T-helper 1 cell treated with Interleukin-12 subunit alpha and Interleukin-12 subunit beta and Interleukin-4 antibody, amounts not matched to agents 30 μg/mL and 1 μg/mL, for 36 hours (primary cell): ENCODE measurements around the gene IKZF2.
"Not testable (repeated sequence)": the region's sequence is repeated elsewhere in the genome, so short reads cannot be mapped to it uniquely, and the experiment has no call there.

Experiments
- H3K27ac Mint-ChIP-seq: one replicate; pipeline ENCODE4 v1.8.0; 2021; ENCODE audit warnings: mild to moderate bottlenecking, mixed read lengths
- H3K27me3 Mint-ChIP-seq: one replicate; pipeline ENCODE4 v1.8.0; 2021; ENCODE audit warnings: low read depth, mixed read lengths
- H3K36me3 Mint-ChIP-seq: one replicate; pipeline ENCODE4 v1.8.0; 2021; ENCODE audit warnings: low read depth, mixed read lengths
- H3K4me1 Mint-ChIP-seq: one replicate; pipeline ENCODE4 v1.8.0; 2021; ENCODE audit warnings: low read depth, mixed read lengths
- H3K4me3 Mint-ChIP-seq: one replicate; pipeline ENCODE4 v1.8.0; 2021; ENCODE audit warnings: mild to moderate bottlenecking, moderate library complexity, mixed read lengths
- H3K9me3 Mint-ChIP-seq: one replicate; pipeline ENCODE4 v1.8.0; 2021; ENCODE audit warnings: mixed read lengths

IKZF2 gene

GRCh38 chr2:213065583-213066442 lies 85.6 kb downstream of the IKZF2 start:
- Mint-ChIP-seq H3K27me3 (peaks cover 17% of the 10 kb centered on the region), H3K4me1 (no peaks in the 10 kb centered on the region), H3K27ac (no peak overlapping the region), H3K4me3 (no peak overlapping the region), H3K9me3 (no peaks in the 10 kb centered on the region), H3K36me3 (no peaks in the 10 kb centered on the region)

GRCh38 chr2:213064099-213064498 lies 87.3 kb downstream of the IKZF2 start:
- H3K9me3 Mint-ChIP-seq = no peaks in the 10 kb centered on the region
- no peaks in the 10 kb centered on the region for H3K4me1 Mint-ChIP-seq
- H3K27me3 Mint-ChIP-seq = peaks cover 11% of the 10 kb centered on the region
- no peaks in the 10 kb centered on the region for H3K36me3 Mint-ChIP-seq
- no peak overlapping the region for H3K4me3 Mint-ChIP-seq
- H3K27ac Mint-ChIP-seq = no peak overlapping the region

- no peaks in the 10 kb centered on the region for H3K36me3 Mint-ChIP-seq
- H3K9me3 Mint-ChIP-seq = no peaks in the 10 kb centered on the region
- no peaks in the 10 kb centered on the region for H3K27me3 Mint-ChIP-seq
- H3K27ac Mint-ChIP-seq = no peak overlapping the region
- H3K4me3 Mint-ChIP-seq = no peak overlapping the region
- no peaks in the 10 kb centered on the region for H3K4me1 Mint-ChIP-seq
Measured at GRCh38 chr2:213057977-213058376, 93.4 kb downstream of the IKZF2 start.

- H3K4me3 Mint-ChIP-seq = no peak overlapping the region
- no peaks in the 10 kb centered on the region for H3K27me3 Mint-ChIP-seq
- H3K36me3 Mint-ChIP-seq = no peaks in the 10 kb centered on the region
- H3K4me1 Mint-ChIP-seq = no peaks in the 10 kb centered on the region
- no peaks in the 10 kb centered on the region for H3K9me3 Mint-ChIP-seq
- no peak overlapping the region for H3K27ac Mint-ChIP-seq
Measured at GRCh38 chr2:213046431-213046830, 105.0 kb downstream of the IKZF2 start.

GRCh38 chr2:213043566-213043965 lies 107.8 kb downstream of the IKZF2 start:
- Mint-ChIP-seq H3K27ac (no peak overlapping the region), H3K4me1 (no peaks in the 10 kb centered on the region), H3K4me3 (no peak overlapping the region), H3K27me3 (no peaks in the 10 kb centered on the region), H3K9me3 (no peaks in the 10 kb centered on the region), H3K36me3 (no peaks in the 10 kb centered on the region)

GRCh38 chr2:213042262-213042661 lies 109.2 kb downstream of the IKZF2 start:
- no peak overlapping the region for H3K27ac Mint-ChIP-seq

GRCh38 chr2:213036836-213037235 lies 114.6 kb downstream of the IKZF2 start:
- H3K9me3 Mint-ChIP-seq = no peaks in the 10 kb centered on the region
- H3K27me3 Mint-ChIP-seq = no peaks in the 10 kb centered on the region
- H3K36me3 Mint-ChIP-seq = no peaks in the 10 kb centered on the region
- peaks cover 9% of the 10 kb centered on the region for H3K4me1 Mint-ChIP-seq
- no peak overlapping the region for H3K4me3 Mint-ChIP-seq
- H3K27ac Mint-ChIP-seq = no peak overlapping the region

More at GRCh38 chr2:213042262-213042661, 109.2 kb downstream of the IKZF2 start:
- no peaks in the 10 kb centered on the region for H3K36me3 Mint-ChIP-seq
- H3K9me3 Mint-ChIP-seq = no peaks in the 10 kb centered on the region
- H3K4me3 Mint-ChIP-seq = no peak overlapping the region
- peaks cover 4% of the 10 kb centered on the region for H3K4me1 Mint-ChIP-seq
- no peaks in the 10 kb centered on the region for H3K27me3 Mint-ChIP-seq

GRCh38 chr2:213034585-213034984 lies 116.8 kb downstream of the IKZF2 start:
- Mint-ChIP-seq H3K4me1 (peaks cover 9% of the 10 kb centered on the region), H3K36me3 (no peaks in the 10 kb centered on the region), H3K27ac (no peak overlapping the region), H3K9me3 (no peaks in the 10 kb centered on the region), H3K4me3 (no peak overlapping the region), H3K27me3 (no peaks in the 10 kb centered on the region)

GRCh38 chr2:213032607-213033006 lies 118.8 kb downstream of the IKZF2 start:
- Mint-ChIP-seq H3K9me3 (no peaks in the 10 kb centered on the region), H3K36me3 (no peaks in the 10 kb centered on the region), H3K4me1 (peaks cover 8% of the 10 kb centered on the region), H3K4me3 (no peak overlapping the region), H3K27me3 (no peaks in the 10 kb centered on the region), H3K27ac (no peak overlapping the region)

GRCh38 chr2:213022987-213023386 lies 128.4 kb downstream of the IKZF2 start:
- Mint-ChIP-seq H3K4me1 (peaks cover 5% of the 10 kb centered on the region), H3K27me3 (peaks cover 5% of the 10 kb centered on the region), H3K36me3 (no peaks in the 10 kb centered on the region), H3K4me3 (no peak overlapping the region), H3K27ac (no peak overlapping the region), H3K9me3 (no peaks in the 10 kb centered on the region)

- H3K27ac Mint-ChIP-seq = no peak overlapping the region
- H3K27me3 Mint-ChIP-seq = peaks cover 11% of the 10 kb centered on the region
Measured at GRCh38 chr2:213021971-213022899, 129.2 kb downstream of the IKZF2 start.

GRCh38 chr2:213020913-213021312 lies 130.5 kb downstream of the IKZF2 start:
- H3K9me3 Mint-ChIP-seq, H3K36me3 Mint-ChIP-seq, H3K27ac Mint-ChIP-seq, H3K4me3 Mint-ChIP-seq: not testable (repeated sequence)
- Mint-ChIP-seq H3K27me3 (peaks cover 19% of the 10 kb centered on the region), H3K4me1 (peaks cover 15% of the 10 kb centered on the region)

More at GRCh38 chr2:213021971-213022899, 129.2 kb downstream of the IKZF2 start:
- Mint-ChIP-seq H3K4me3 (no peak overlapping the region), H3K36me3 (peaks cover 3% of the 10 kb centered on the region), H3K9me3 (no peaks in the 10 kb centered on the region), H3K4me1 (peaks cover 5% of the 10 kb centered on the region)

GRCh38 chr2:213020268-213020667 lies 131.1 kb downstream of the IKZF2 start:
- Mint-ChIP-seq H3K9me3 (no peaks in the 10 kb centered on the region), H3K4me3 (no peak overlapping the region), H3K27ac (no peak overlapping the region), H3K4me1 (peaks cover 21% of the 10 kb centered on the region), H3K36me3 (peaks cover 3% of the 10 kb centered on the region), H3K27me3 (peaks cover 22% of the 10 kb centered on the region)

- H3K36me3 Mint-ChIP-seq = peaks cover 3% of the 10 kb centered on the region
- H3K27me3 Mint-ChIP-seq = peaks cover 28% of the 10 kb centered on the region
- no peak overlapping the region for H3K27ac Mint-ChIP-seq
- peaks cover 28% of the 10 kb centered on the region for H3K4me1 Mint-ChIP-seq
- H3K4me3 Mint-ChIP-seq = no peak overlapping the region
- no peaks in the 10 kb centered on the region for H3K9me3 Mint-ChIP-seq
Measured at GRCh38 chr2:213019368-213019767, 132.0 kb downstream of the IKZF2 start.
